HepG2 (cell line): Measurements from ENCODE around the gene TTLL13. TPM values are rescaled to one million over a fixed set of nuclear protein-coding genes. Genes with fewer than 3 reads are reported as not detected.
A peak's percentile ranks its signal among the peaks of the same experiment; 100 is the strongest.

ENCODE experiments used
- ARNT2 ChIP-seq: sonication (generic); formaldehyde crosslinking; IDR thresholded peaks from 2 replicates; pipeline ENCODE4 v1.8.0; 2022; ENCODE audit warnings: mild to moderate bottlenecking, low read depth, missing genetic modification reagents, moderate library complexity
- DMAP1 ChIP-seq: IDR thresholded peaks from 2 replicates; pipeline ENCODE4 v1.6.1; 2016
- ELF3 ChIP-seq: IDR thresholded peaks from 2 replicates; pipeline ENCODE4 v1.6.1; 2016; ENCODE audit warnings: missing genetic modification reagents, missing compliant biosample characterization
- FOSL2 ChIP-seq: sonication (generic); formaldehyde crosslinking; IDR thresholded peaks from 2 replicates; pipeline ENCODE4 v1.4.0; 2020; ENCODE audit warnings: missing genetic modification reagents
- HNRNPL ChIP-seq: fragments of 200-400 bp; formaldehyde crosslinking; IDR thresholded peaks from 2 replicates; pipeline ENCODE4 v1.6.1; 2017; ENCODE audit warnings: mild to moderate bottlenecking, low read depth, low read length
- NFKB2 ChIP-seq: sonication (generic); formaldehyde crosslinking; IDR thresholded peaks from 2 replicates; pipeline ENCODE4 v1.4.0; 2020; ENCODE audit warnings: missing genetic modification reagents, borderline replicate concordance
- REXO4 ChIP-seq: sonication (generic); formaldehyde crosslinking; IDR thresholded peaks from 2 replicates; pipeline ENCODE4 v1.8.0; 2022; ENCODE audit warnings: missing genetic modification reagents, mild to moderate bottlenecking, borderline replicate concordance
- RFX3 ChIP-seq: IDR thresholded peaks from 2 replicates; pipeline ENCODE4 v1.6.1; 2016; ENCODE audit warnings: missing biosample characterization, missing genetic modification reagents
- SALL2 ChIP-seq: sonication (generic); formaldehyde crosslinking; IDR thresholded peaks from 2 replicates; pipeline ENCODE4 v1.8.1; 2023; ENCODE audit warnings: mild to moderate bottlenecking, missing genetic modification reagents, inconsistent platforms
- ZEB1 ChIP-seq: IDR thresholded peaks from 2 replicates; pipeline ENCODE4 v1.6.1; 2012; ENCODE audit warnings: mild to moderate bottlenecking, low read depth, inconsistent platforms; ENCODE audit not compliant: insufficient replicate concordance
- ZNF709 ChIP-seq: sonication (generic); formaldehyde crosslinking; IDR thresholded peaks from 2 replicates; pipeline ENCODE4 v1.5.0; 2020; ENCODE audit warnings: mild to moderate bottlenecking, missing genetic modification reagents
- ZNF776 ChIP-seq: sonication (generic); formaldehyde crosslinking; IDR thresholded peaks from 2 replicates; pipeline ENCODE4 v1.4.0; 2020; ENCODE audit warnings: mild to moderate bottlenecking, missing genetic modification reagents
- polyA plus RNA-seq, 8 experiments: library from polyadenylated mRNA; depleted of rRNA in 3 of 8; stranded (reverse) in 7 of 8; unstranded in 1 of 8; fragments of >200 nt; fragmentation: Illumina TruSeq in 4 of 8; extraction: Trizol in 4 of 8; gene quantifications; 2 replicates each; pipeline versions ENCODE4 v1.2.1 to v1.2.3, GENCODE V29; 2011 to 2016; ENCODE audit warnings: low read depth in 4 of 8, missing spikeins in 1 of 8, mixed read lengths in 1 of 8; ENCODE audit not compliant: insufficient read depth in 1 of 8
- total RNA-seq, 5 experiments: library from RNA; depleted of rRNA; stranded (reverse); fragments of >200 nt; fragmentation: Illumina TruSeq; extraction: Trizol; gene quantifications; 2 replicates each; pipeline ENCODE4 v1.2.3, GENCODE V29; 2016; ENCODE audit warnings: low read depth in 1 of 5
- TF ChIP-seq, protein P1 (sequence below), 2 experiments: fragments of 450-650 bp in 1 of 2; sonication (generic) in 1 of 2; formaldehyde crosslinking in 1 of 2; IDR thresholded peaks; 2 replicates each; pipeline versions ENCODE4 v1.6.1 to v1.8.0; 2016 to 2022; ENCODE audit warnings: antibody characterized with exemption in 1 of 2, mild to moderate bottlenecking in 1 of 2, missing genetic modification reagents in 1 of 2
- TF ChIP-seq, protein P2 (sequence below): IDR thresholded peaks from 2 replicates; pipeline ENCODE4 v1.6.1; 2016; ENCODE audit warnings: low read depth, control low read depth
- TF ChIP-seq, protein P3 (sequence below): sonication (generic); formaldehyde crosslinking; IDR thresholded peaks from 2 replicates; pipeline ENCODE4 v1.4.0; 2020; ENCODE audit warnings: mild to moderate bottlenecking, low read depth, missing genetic modification reagents
- TF ChIP-seq, protein P4 (sequence below): IDR thresholded peaks from 2 replicates; pipeline ENCODE4 v1.6.1; 2016; ENCODE audit warnings: missing compliant biosample characterization, missing genetic modification reagents, borderline replicate concordance

Gene TTLL13
- total and polyA plus RNA-seq, 2 of the 13 experiments (the other 11 are each of a cell fraction or from before 2014, with no cell fraction given), result 0.07 to 0.29 TPM

DNA sequence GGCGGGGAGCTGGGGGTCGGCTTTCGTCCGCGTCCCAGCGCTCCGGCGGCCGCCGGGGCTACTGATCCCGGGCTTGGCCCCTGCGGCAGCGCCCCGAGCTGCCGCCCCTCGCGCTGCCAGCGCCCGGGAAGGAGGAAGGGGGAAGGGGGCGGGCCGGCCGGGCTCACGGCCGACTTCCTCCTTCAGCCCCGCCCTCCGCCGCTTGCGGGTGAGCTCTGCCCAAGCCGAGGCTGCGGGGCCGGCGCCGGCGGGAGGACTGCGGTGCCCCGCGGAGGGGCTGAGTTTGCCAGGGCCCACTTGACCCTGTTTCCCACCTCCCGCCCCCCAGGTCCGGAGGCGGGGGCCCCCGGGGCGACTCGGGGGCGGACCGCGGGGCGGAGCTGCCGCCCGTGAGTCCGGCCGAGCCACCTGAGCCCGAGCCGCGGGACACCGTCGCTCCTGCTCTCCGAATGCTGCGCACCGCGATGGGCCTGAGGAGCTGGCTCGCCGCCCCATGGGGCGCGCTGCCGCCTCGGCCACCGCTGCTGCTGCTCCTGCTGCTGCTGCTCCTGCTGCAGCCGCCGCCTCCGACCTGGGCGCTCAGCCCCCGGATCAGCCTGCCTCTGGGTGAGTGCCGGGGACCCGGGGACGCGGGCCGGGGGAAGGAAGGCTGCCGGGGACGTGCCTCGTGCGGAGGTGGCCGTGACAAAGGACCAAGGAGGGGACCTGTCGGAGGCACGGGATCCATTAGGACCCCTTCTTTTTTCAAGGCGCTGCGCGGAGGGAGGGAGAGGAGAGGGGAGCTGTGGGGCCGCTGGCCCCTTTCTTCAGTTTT, 48.0 kb upstream of the TTLL13 start, which contains the start of gene SEMA4B (continued):
- TF ChIP-seq, protein P1, sequence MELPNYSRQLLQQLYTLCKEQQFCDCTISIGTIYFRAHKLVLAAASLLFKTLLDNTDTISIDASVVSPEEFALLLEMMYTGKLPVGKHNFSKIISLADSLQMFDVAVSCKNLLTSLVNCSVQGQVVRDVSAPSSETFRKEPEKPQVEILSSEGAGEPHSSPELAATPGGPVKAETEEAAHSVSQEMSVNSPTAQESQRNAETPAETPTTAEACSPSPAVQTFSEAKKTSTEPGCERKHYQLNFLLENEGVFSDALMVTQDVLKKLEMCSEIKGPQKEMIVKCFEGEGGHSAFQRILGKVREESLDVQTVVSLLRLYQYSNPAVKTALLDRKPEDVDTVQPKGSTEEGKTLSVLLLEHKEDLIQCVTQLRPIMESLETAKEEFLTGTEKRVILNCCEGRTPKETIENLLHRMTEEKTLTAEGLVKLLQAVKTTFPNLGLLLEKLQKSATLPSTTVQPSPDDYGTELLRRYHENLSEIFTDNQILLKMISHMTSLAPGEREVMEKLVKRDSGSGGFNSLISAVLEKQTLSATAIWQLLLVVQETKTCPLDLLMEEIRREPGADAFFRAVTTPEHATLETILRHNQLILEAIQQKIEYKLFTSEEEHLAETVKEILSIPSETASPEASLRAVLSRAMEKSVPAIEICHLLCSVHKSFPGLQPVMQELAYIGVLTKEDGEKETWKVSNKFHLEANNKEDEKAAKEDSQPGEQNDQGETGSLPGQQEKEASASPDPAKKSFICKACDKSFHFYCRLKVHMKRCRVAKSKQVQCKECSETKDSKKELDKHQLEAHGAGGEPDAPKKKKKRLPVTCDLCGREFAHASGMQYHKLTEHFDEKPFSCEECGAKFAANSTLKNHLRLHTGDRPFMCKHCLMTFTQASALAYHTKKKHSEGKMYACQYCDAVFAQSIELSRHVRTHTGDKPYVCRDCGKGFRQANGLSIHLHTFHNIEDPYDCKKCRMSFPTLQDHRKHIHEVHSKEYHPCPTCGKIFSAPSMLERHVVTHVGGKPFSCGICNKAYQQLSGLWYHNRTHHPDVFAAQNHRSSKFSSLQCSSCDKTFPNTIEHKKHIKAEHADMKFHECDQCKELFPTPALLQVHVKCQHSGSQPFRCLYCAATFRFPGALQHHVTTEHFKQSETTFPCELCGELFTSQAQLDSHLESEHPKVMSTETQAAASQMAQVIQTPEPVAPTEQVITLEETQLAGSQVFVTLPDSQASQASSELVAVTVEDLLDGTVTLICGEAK (IDR thresholded peaks at IDR 0.05), result no peak
- TF ChIP-seq, protein P1 (CRISPR knock-in tag; IDR thresholded peaks at IDR 0.05), result peak; percentile 61
- peak; percentile 42 for TF ChIP-seq ARNT2
- no peak for TF ChIP-seq SALL2
- peak; percentile 88 for TF ChIP-seq ELF3 (CRISPR knock-in tag)
- TF ChIP-seq, protein P2, sequence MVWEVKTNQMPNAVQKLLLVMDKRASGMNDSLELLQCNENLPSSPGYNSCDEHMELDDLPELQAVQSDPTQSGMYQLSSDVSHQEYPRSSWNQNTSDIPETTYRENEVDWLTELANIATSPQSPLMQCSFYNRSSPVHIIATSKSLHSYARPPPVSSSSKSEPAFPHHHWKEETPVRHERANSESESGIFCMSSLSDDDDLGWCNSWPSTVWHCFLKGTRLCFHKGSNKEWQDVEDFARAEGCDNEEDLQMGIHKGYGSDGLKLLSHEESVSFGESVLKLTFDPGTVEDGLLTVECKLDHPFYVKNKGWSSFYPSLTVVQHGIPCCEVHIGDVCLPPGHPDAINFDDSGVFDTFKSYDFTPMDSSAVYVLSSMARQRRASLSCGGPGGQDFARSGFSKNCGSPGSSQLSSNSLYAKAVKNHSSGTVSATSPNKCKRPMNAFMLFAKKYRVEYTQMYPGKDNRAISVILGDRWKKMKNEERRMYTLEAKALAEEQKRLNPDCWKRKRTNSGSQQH (CRISPR knock-in tag), result peak; percentile 66; the same call in 1 of the 2 replicates
- TF ChIP-seq REXO4 (CRISPR knock-in tag), result no peak
- TF ChIP-seq RFX3 (CRISPR knock-in tag), result no peak
- no peak for TF ChIP-seq ZEB1
- peak; percentile 44; the same call in 1 of the 2 replicates for TF ChIP-seq NFKB2 (CRISPR knock-in tag)
- no peak for TF ChIP-seq DMAP1 (CRISPR knock-in tag)
- peak; percentile 36; the same call in 1 of the 2 replicates for TF ChIP-seq ZNF709 (CRISPR knock-in tag)
- TF ChIP-seq, protein P3, sequence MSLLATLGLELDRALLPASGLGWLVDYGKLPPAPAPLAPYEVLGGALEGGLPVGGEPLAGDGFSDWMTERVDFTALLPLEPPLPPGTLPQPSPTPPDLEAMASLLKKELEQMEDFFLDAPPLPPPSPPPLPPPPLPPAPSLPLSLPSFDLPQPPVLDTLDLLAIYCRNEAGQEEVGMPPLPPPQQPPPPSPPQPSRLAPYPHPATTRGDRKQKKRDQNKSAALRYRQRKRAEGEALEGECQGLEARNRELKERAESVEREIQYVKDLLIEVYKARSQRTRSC (CRISPR knock-in tag), result 0 out of 2 replicates have a peak, but pooled peaks have one; percentile 15
- TF ChIP-seq FOSL2 (CRISPR knock-in tag), result no peak
- 0 out of 2 replicates have a peak, but pooled peaks have one; percentile 40 for TF ChIP-seq HNRNPL
- peak; percentile 68; the same call in 1 of the 2 replicates for TF ChIP-seq ZNF776 (CRISPR knock-in tag)
- TF ChIP-seq, protein P4, sequence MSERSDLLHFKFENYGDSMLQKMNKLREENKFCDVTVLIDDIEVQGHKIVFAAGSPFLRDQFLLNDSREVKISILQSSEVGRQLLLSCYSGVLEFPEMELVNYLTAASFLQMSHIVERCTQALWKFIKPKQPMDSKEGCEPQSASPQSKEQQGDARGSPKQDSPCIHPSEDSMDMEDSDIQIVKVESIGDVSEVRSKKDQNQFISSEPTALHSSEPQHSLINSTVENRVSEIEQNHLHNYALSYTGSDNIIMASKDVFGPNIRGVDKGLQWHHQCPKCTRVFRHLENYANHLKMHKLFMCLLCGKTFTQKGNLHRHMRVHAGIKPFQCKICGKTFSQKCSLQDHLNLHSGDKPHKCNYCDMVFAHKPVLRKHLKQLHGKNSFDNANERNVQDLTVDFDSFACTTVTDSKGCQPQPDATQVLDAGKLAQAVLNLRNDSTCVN (CRISPR knock-in tag), result no peak
